ENCODE data around the gene SOD3.

DNA sequence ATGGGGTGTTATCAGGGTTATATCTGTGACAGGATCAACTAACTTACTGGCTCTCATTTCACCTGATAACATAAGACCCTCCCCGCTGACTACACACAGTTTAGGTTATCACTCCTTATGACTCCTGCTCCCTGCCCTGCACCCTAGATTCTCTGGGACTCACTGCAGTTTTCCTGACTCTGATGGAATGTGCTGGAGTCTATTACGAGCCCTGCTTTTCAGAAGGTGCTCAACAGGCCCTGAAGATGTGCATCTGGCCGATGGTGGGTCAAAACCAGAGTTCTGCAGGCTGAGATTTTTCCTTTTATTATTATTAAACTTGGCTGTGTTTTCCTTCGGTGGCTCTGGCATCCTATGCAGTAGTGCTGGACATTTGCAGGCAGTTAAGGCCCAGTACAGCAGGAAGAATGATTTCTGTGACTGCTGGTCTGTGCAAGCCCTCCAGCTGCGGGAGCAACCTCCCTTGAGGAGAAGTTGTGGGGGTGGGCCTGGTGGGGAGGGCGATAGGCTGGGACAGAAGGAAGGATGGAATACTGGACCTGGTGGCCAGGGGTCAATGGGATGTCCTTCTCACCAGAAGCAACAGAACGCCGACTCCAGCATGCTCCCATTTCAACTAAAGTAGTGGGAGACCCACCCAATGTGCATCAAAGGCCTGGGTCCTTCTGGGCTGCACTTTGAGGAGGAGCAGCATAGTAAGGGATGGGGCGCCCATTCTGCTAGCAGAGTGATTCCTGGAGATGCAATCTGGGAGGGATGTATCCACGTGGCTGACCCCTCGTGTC lies 11.0 kb downstream of the SOD3 start:
- TF ChIP-seq POLR2AphosphoS5 (IDR thresholded peaks at IDR 0.05; ENCODE audit: low read depth, low read length) (no peak), POLR2A (IDR thresholded peaks at IDR 0.05; ENCODE audit: low read depth, low read length) (no peak)
